ENCODE measurements around the gene SAMSN1.
A peak's percentile ranks its signal among the peaks of the same experiment; 100 is the strongest.

The SAMSN1 gene

GRCh38 chr21:14535702-14536101 is 10.4 kb downstream of the SAMSN1 start:
- Histone ChIP-seq H3K36me3 (ENCODE audit: control insufficient read depth, insufficient read depth, low read length) (no peaks in the 10 kb centered on the region; the same call in 1 of the 2 replicates), H3K4me3 (replicated peaks; ENCODE audit: low read depth, low read length) (no peak overlapping the region), H3K27me3 (replicated peaks; ENCODE audit: control insufficient read depth, insufficient read depth, low read length) (no peaks in the 10 kb centered on the region)
- TF ChIP-seq CTCF (IDR thresholded peaks at IDR 0.05; ENCODE audit: insufficient read depth, low read length, poor library complexity, severe bottlenecking) = no peak
- no peak for DNase-seq (ENCODE audit: extremely low read depth, insufficient read length)

GRCh38 chr21:14533499-14534428 is 12.4 kb downstream of the SAMSN1 start:
- no peak for TF ChIP-seq CTCF (IDR thresholded peaks at IDR 0.05; ENCODE audit: insufficient read depth, low read length, poor library complexity, severe bottlenecking)
- Histone ChIP-seq H3K4me3 (replicated peaks; ENCODE audit: low read depth, low read length) (peak overlapping the region; percentile 46), H3K27me3 (replicated peaks; ENCODE audit: control insufficient read depth, insufficient read depth, low read length) (no peaks in the 10 kb centered on the region), H3K36me3 (ENCODE audit: control insufficient read depth, insufficient read depth, low read length) (no peaks in the 10 kb centered on the region; the same call in 1 of the 2 replicates)
- peak; percentile 58 for DNase-seq (ENCODE audit: extremely low read depth, insufficient read length)

GRCh38 chr21:14531757-14532316 is 14.3 kb downstream of the SAMSN1 start:
- no peaks in the 10 kb centered on the region for H3K27me3 ChIP-seq (replicated peaks; ENCODE audit: control insufficient read depth, insufficient read depth, low read length)
- H3K36me3 ChIP-seq (ENCODE audit: control insufficient read depth, insufficient read depth, low read length) = no peaks in the 10 kb centered on the region; the same call in 1 of the 2 replicates
- TF ChIP-seq CTCF (IDR thresholded peaks at IDR 0.05; ENCODE audit: insufficient read depth, low read length, poor library complexity, severe bottlenecking) = no peak
- no peak for DNase-seq (ENCODE audit: extremely low read depth, insufficient read length)
- 0 out of 2 replicates have a peak overlapping the region, but pooled peaks have one; percentile 4 for H3K4me3 ChIP-seq (replicated peaks; ENCODE audit: low read depth, low read length)

- Histone ChIP-seq H3K4me3 (replicated peaks; ENCODE audit: low read depth, low read length) (no peak overlapping the region), H3K36me3 (ENCODE audit: control insufficient read depth, insufficient read depth, low read length) (no peaks in the 10 kb centered on the region; the same call in 1 of the 2 replicates), H3K27me3 (replicated peaks; ENCODE audit: control insufficient read depth, insufficient read depth, low read length) (no peaks in the 10 kb centered on the region)
- TF ChIP-seq CTCF (IDR thresholded peaks at IDR 0.05; ENCODE audit: insufficient read depth, low read length, poor library complexity, severe bottlenecking) = no peak
- no peak for DNase-seq (ENCODE audit: extremely low read depth, insufficient read length)
Measured at GRCh38 chr21:14530592-14530991, 15.5 kb downstream of the SAMSN1 start.

GRCh38 chr21:14528815-14529214 is 17.3 kb downstream of the SAMSN1 start:
- no peak for DNase-seq (ENCODE audit: extremely low read depth, insufficient read length)
- TF ChIP-seq CTCF (IDR thresholded peaks at IDR 0.05; ENCODE audit: insufficient read depth, low read length, poor library complexity, severe bottlenecking) = no peak
- Histone ChIP-seq H3K4me3 (replicated peaks; ENCODE audit: low read depth, low read length) (no peak overlapping the region), H3K36me3 (ENCODE audit: control insufficient read depth, insufficient read depth, low read length) (no peaks in the 10 kb centered on the region; the same call in 1 of the 2 replicates), H3K27me3 (replicated peaks; ENCODE audit: control insufficient read depth, insufficient read depth, low read length) (no peaks in the 10 kb centered on the region)

All from GM06990 (cell line).